Measurements from ENCODE around the gene CLEC4A.
"Not testable (repeated sequence)": the region's sequence is repeated elsewhere in the genome, so short reads cannot be mapped to it uniquely, and the experiment has no call there.

CLEC4A gene

DNA sequence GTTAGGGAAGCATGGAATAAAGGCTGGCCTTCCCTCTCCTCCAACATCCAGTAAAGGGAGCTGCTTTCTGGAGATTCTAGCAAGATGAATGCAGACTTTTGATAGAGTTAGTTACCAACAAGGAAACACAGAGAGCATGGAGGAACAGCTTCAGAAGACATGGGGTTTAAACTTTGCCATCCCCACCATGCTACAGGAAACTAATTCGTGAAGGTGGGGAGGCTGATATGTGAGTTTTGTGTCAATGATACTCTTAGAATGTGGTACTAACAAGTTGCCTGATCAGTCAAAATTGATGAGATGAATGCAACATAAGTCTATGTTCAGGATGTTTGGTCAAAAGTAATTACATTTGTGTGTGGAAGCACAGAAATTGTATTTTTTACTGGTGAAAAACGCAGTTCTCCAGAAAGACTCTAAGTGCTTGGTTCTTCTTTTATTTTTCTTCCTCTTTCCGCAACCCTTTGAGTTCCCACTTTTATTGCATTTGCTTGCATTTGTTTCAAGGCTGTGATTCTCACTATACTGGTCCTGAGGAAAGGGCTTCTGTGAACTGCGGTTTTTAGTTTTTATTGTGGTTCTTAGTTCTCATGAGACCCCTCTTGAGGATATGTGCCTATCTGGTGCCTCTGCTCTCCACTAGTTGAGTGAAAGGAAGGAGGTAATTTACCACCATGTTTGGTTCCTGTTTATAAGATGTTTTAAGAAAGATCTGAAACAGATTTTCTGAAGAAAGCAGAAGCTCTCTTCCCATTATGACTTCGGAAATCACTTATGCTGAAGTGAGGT, at the start of gene CLEC4A:
Gene CLEC4A (plus strand): TSS at position 494 of the 789 bp plus-strand sequence. CDS start 262 bp downstream, at position 756.
- no peak for DNase-seq (ENCODE audit: low read depth)

DNA sequence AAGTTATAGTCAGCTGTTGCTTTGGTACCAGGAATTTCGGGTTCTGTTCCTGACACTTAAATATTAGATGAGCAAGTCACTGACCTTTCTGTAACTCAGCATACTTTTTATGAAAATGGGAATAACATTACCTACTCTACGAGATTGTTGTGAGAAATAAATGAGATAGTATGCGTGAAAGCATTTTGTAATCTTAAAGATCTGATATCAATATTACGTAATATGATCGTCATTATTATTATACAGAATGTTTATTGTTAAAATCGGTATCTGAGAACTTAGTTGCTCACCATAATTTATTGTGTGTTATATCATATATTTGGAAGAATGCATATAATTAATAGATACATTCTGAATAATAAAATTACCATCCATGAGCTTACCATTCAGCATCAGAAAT, 47.5 kb upstream of the CLEC4A start:
- no peak for DNase-seq (ENCODE audit: low read depth)

DNA sequence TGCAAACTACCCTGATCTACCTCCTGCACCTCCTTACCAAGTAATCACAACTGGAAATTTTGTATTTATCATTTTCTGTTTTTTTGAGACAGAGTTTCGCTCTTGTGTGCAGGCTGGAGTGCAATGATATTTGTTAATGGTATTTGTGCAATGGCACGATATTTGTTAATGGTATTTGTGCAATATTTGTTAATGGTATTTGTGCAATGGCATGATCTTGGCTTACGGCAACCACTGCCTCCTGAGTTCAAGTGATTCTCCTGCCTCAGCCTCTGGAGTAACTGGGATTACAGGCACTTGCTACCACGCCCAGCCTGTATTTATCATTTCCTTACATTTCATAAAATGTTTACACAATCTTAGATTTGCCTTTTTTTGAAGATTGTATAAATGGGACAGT, 47.1 kb upstream of the CLEC4A start:
- DNase-seq (ENCODE audit: low read depth): no peak

DNA sequence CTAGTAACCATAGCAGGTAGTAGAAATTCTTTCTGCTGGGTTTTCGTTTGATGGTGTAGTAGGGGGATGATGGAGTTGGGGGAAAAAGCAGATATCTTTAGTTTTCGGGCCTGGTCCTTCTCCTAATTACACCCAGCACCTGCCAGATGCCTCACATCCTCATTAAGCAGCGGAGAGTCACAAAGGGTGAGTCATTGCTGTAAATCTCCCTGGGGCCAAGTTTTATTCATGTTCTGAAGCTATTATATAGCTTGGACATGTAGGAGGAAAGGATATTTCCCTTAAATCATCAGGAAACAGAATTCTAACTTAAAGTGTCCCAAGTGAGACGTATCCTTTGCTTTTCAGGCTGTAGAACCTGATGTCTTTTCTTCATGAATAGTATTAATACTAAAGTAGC, 46.2 kb upstream of the CLEC4A start:
- no peak for DNase-seq (ENCODE audit: low read depth)

DNA sequence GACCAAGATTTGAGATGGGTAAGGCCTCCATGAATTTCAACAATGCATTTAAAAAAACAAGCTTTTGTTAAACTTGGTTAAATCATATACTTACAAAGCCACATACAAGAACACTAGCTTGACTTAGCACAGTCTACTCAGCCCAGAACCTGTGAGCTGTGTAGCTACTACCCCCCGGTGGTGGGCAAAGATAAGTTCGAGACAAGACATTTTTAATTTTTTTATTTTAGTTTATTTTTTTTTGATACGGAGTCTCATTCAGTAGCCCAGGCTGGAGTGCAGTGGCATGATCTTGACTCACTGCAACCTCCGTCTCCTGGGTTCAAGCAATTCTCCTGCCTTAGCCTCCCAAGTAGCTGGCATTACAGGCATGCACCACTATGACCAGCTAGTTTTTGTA, 45.0 kb upstream of the CLEC4A start:
- DNase-seq (ENCODE audit: low read depth): no peak

DNA sequence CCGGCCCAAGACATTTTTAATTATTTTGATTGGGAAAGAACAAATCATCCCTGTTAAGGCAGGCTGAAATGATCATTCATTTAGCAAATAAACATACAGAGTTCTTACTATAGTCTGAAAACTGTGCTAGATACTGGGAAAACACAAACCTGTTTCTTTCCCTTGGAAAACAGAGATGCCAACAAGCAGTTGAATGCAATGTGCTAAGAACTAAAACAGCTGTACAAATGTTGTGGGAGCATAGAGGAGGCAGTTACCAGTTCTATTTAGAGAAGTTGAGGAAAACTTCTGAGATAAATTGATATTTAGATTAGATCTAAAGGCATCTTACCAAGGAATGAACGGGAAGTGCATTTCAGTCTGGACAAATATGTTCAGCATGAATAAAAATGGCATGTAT, 44.5 kb upstream of the CLEC4A start:
- no peak for DNase-seq (ENCODE audit: low read depth)

DNA sequence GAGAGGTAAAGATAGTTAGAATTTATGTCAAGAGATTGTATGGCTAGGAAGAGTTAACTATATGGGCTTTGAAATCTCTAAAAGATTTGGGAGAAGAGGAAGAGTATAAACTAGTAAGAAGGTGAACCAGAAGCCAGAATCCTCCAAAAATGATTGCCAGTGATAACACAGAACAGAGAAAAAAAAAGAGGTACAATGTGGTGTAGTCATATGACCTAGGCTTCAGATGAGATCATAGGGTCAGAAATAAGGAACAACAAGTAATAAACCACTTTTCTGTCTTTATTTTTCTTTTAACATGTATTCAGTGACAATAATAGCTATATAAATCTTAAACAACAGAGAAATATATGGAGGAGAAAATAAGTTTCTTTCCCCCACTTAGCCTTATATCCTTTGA, 43.3 kb upstream of the CLEC4A start:
- no peak for DNase-seq (ENCODE audit: low read depth)

DNA sequence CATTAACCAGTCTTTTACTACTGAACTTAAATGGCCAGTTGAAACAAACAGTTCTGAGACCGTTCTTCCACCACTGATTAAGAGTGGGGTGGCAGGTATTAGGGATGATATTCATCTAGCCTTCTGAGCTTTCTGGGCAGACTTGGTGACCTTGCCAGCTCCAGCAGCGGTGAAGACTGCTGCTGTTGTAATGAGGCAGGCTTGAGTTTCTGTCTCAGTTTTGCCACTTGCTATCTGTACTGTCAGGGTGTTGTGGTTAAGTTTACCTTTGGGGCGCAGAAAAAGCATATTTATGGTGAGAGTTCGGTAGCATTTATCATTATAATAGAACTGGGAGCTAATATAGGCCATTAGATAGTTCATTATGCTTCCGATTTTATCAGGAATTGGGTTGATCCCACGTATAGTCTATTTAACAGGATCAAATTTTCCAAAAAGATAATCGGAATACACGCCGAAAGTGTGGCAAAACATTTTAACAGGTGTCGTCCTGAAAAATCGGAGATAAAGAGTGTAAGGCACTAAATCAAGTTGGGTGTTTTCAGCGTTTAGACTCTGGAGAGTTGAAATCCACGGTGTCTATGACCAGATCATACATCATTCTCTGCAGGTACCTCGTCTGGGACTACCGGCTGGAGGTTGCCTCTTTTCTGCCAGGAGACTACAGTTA, 42.0 kb upstream of the CLEC4A start:
- DNase-seq (ENCODE audit: low read depth): no peak

DNA sequence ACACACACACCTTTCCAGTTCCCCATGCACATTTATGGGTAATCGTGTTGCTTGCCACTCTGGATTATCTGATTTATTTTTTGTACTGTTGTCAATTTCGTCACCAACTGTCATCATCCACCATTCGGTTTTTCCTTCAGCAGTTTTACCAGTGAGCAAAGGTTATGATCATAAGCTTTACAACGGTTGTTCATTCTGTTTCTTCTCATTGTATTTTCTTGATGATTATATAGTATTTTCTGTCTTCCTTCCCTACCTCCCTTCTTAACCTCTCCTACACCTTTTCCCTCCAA, 40.7 kb upstream of the CLEC4A start:
- no peak for DNase-seq (ENCODE audit: low read depth)

DNA sequence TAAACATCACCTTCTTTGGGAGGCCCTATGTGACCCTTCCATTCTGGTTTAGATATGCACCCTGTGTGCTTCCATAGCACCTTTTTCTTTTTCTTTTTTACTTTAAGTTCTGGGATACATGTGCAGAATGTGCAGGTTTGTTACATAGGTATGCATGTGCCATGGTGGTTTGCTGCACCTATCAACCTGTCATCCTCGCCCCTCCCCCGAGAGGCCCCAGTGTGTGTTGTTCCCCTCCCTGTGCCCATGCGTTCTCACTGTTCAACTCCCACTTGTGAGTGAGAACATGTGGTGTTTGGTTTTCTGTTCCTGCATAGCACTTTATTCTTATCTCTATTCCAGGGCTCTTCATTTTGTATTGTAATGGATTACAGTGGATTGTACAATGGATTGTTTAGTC, 39.1 kb upstream of the CLEC4A start:
- not testable (repeated sequence) for DNase-seq (ENCODE audit: low read depth)

DNA sequence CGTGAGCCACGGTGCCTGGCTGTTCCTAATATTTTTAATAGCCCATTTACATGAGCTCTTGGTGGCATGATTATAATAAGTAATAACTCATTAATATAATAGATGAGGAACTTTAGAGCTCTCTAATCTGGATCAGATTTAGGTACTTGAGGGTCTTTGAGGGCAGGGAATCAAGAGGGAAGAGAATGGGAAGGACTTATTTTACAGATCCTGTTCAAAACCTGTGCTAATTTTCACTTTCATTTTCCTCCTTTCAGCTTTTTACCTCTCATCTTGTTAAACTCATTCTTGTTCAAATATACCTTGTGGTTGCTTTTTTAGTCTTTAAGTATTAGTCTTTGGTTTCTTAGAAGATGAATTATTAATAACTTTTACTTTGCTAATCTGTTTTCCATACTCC, 35.8 kb upstream of the CLEC4A start:
- no peak for DNase-seq (ENCODE audit: low read depth)

DNA sequence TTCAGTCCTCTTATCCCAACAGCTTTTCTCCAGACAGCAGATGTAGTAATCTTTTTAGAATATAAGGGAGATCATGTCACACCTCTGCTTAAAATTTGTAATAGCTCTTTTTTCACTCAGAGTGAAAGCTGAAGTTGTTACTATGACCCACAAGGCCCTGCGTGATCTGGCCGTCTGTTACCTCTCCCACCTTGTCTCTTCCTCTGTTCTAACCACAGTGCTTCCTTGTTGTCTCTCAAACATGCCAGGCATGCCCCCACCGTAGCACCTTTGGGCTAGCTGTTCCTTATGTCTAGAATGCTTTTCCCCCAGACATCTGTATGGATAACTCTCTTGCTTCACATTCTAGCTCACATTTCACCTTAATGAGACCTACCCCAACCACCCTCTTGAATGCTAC, 34.8 kb upstream of the CLEC4A start:
- no peak for DNase-seq (ENCODE audit: low read depth)

DNA sequence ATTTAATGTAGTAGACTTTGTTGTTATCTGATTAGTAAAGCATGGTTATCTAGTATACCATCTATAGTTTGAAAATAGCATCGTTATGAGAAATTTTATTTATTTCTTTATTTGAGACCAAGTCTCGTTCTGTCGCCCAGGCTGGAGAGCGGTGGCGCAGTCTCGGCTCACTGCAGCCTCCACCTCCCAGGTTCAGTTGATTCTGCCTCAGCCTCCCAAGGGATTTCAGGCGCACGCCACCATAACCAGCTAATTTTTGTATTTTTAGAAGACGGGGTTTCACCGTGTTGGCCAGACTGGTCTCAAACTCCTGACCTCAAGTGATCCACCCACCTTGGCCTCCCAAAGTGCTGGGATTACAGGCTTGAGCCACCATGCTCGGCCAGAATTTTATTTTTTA, 34.1 kb upstream of the CLEC4A start:
- not testable (repeated sequence) for DNase-seq (ENCODE audit: low read depth)

DNA sequence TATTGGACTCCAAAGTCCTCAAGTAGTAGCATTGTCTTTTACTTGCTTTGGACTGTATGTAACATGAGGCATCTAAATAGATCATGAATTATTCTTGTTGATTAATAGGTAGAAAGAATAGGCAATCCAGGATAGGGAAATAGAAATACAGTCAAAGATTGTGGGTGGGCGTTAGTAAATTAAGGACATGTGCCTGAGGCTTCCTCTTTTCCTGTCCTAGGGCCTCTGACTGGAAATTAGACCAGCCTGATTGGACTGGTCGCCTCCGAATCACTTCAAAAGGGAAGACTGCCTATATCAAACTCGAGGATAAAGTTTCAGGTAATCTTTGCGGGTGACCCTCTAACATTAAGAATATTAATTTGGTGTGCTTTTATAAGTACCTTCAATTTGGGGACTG, 33.7 kb upstream of the CLEC4A start:
- DNase-seq (ENCODE audit: low read depth): no peak

DNA sequence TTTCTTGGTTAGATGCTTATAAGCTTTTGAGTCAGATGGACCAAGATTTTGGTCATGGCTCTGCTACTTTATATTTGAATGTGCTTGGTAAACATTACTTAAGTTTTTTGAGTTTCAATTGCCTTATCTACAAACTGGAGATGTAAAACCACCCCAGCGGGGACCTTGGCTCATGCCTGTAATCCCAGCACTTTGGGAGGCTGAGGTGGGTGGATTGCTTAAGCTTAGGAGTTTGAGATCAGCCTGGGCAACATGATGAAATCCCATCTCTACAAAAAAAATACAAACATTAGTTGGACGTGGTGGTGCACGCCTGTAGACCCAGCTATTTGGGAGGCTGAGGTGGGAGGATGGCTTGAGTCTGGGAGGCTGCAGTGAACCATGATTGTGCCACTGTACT, 30.1 kb upstream of the CLEC4A start:
- no peak for DNase-seq (ENCODE audit: low read depth)

DNA sequence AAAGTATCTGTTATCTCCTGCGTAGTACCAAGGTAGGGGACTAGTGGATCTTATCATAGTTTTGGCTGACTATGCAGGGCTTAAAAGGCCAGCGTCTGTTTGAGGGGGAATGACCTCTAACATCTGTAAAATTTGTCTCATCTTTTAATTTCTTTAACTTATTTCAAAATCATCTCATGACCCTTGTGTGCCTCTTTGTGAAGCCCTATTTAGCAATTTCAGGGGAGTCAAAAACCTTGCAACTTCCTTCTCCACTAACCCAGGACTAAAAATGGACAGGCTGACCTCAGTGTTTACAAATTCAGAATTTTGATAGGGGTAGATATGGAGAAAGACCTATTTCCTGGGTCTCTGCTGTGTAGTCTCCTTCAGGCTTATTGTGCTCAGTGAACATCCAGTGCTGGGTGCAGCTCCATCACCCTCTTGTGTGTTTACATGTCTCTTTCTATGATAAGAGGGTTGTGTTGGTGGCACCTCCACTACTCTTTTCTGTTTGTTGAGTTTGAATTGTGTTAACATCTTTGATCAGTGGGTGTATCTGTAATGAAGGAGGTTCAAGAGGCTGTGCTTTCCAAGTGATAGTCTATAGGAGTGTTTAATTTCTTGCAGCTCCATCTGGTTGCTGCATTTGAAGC, 27.0 kb upstream of the CLEC4A start:
- DNase-seq (ENCODE audit: low read depth): no peak

DNA sequence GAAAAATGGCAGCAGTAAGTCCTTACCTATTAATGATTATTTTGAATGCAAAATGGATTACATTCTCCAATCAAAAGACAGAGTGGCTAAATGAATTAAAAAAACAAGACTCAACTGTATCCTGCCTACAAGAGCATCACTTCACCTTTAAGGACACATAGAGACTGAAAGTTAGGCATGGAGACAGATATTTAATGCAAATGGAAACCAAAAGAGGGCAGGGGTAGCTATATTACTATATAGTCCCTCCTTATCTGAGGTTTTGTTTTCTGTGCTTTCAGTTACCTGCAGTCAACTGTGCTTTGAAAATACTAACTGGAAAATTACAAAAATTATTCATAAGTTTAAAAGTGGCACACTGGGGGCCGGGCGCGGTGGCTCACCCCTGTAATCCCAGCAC, 24.2 kb upstream of the CLEC4A start:
- no peak for DNase-seq (ENCODE audit: low read depth)

DNA sequence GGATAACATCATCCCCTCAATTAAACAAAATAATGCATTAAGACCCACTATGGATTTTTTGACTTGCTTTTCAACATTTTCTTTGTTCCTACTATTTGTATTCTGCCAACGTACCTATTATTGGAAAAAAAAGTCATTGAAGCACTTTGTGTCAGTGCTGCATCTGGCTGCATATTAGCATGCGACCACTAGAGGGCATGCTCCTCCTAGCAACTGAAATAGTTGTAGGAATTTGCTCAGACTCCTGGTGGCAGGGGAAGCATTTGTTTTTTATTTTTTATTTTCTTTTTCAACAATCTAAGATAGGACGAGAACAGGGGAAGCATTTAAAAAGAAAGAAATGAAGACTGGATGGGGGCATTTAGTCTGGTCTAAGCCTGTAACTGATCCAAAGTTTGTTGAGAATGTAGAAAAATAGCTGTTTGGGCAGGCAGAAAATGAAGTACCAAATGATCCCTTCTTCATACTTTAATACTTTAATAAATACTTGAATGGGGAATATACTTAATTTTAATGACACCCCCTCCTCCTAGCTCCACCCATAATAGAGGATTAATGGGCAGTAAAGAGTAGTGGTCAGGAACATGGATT, 14.5 kb upstream of the CLEC4A start:
- DNase-seq (ENCODE audit: low read depth): peak; percentile 15

DNA sequence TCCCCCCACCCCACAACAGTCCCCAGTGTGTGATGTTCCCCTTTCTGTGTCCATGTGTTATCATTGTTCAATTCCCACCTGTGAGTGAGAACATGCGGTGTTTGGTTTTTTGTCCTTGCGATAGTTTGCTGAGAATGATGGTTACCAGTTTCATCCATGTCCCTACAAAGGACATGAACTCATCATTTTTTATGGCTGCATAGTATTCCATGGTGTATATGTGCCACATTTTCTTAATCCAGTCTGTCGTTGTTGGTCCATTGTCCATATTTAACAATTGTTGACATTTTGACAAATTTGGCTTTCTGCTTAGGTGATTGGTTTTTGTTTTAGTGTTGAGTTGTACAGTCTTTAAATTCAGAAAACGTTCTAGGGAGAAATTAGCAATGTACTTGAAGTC, 10.3 kb upstream of the CLEC4A start:
- DNase-seq (ENCODE audit: low read depth): not testable (repeated sequence)

DNA sequence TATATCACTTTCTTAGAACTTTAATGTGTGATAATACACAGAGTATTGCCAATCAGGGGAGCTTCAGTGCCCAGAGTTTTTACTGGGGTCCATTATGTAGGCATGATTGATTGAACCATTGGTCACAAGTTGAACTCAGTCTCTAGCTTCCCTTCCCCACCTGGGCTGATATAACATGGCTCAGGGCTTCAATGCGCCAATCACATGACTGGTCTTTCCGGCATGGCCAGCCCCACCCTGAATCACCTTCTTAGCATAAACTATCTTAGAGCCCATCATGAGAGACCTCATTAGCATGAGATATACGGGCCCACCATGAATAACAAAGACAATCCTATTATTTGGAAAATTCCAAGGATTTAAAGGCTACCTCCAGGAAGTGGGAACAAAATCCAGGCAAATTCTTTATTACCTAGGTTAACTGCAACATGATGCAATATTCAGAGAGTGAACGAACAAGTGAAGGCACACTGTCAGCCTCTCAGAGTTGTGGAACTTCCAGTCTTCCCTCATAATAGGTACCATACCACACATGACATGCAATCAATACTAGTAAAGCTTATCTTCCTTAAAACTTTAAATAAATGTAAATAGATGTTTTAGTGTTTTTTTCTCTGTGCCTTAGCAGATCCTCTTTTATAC, 3.2 kb upstream of the CLEC4A start:
- no peak for DNase-seq (ENCODE audit: low read depth)

DNA sequence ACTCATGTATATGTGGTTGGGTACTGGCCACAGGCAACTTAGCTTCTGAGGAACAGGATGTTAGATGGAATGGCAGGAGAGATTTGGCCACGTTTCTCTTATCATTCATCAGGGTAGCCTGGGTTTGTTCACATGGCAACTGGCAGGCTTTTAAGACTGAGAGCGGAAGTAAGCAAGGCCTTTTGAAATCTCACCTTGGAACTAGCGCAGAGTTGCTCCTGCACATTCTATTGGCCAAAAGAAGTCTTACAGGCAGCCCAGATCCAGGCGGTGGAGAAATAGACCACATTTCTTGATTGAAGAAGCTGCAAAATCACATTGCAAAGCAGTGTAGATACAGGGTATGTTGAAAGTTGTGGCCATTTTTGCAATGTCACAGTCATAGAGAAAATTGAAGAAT, 3.7 kb downstream of the CLEC4A start:
- DNase-seq (ENCODE audit: low read depth): no peak

DNA sequence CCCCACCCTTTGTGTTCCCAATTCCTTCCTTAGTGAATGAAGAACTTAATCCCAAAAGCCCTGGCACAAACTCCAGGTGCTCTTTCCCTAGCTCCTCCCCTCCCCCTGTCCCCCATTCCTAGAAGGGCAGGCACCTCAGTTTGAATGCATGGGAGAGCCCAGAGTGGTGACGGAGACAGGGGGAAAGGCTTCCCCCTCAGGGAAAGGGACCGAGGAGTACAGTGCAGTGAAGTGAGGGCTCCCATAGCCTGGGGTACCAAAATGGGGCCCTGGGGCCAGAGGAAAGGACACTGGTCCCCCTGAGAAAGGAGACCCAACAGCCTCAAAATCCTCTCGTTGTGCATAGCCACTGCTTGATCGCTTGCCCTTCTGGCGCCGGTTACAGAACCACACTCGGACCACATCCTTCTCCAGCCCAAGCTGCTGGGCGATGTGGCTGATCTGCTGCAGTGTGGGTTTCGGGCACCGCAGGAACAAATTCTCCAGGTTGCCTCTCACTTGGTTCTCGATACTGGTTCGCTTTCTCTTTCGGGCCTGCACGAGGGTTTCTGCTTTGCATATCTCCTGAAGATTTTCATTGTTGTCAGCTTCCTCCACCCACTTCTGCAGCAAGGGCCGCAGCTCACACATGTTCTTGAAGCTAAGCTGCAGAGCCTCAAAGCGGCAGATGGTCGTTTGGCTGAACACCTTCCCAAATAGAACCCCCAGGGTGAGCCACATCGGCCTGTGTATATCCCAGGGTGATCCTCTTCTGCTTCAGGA, 10.4 kb downstream of the CLEC4A start:
- DNase-seq (ENCODE audit: low read depth): not testable (repeated sequence)
